SH-SY5Y (cell line): ENCODE measurements around the gene MAP4K1.

Experiments used
- GATA2 ChIP-seq: IDR thresholded peaks from 2 replicates; pipeline ENCODE4 v1.6.1; 2011; ENCODE audit warnings: mild to moderate bottlenecking, low read depth, low read length
- GATA3 ChIP-seq: IDR thresholded peaks from 2 replicates; pipeline ENCODE4 v1.6.1; 2011; ENCODE audit warnings: low read depth, mild to moderate bottlenecking, low read length, moderate library complexity

DNA sequence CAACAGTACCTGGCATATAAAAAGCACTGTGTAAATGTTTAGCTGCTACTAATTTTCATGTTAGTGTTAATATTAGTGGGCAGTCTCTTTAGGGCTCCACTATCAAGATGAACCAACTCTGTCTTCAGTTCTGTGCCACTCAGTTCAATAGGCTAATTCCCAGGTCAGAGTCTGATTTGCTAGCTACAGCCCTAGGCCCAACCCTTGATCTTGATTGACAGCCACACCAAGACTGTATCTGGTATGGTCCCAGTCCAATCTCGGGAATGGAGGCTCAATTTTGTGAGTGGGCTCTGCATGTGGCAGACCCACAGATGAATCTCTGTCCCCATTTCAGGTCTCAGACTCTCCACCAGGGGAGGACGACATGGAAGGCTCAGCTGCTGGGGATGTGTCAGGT lies 46.1 kb downstream of the MAP4K1 start:
- no peak for TF ChIP-seq GATA2
- no peak for TF ChIP-seq GATA3
